Measurements from ENCODE around the gene VDAC2. TPM values are rescaled to one million over a fixed set of nuclear protein-coding genes. Genes with fewer than 3 reads are reported as not detected.
"Not testable (repeated sequence)": the region's sequence is repeated elsewhere in the genome, so short reads cannot be mapped to it uniquely, and the experiment has no call there.

Gene VDAC2
- total RNA-seq, 1 donor from 2014 or later, result 161 TPM

DNA sequence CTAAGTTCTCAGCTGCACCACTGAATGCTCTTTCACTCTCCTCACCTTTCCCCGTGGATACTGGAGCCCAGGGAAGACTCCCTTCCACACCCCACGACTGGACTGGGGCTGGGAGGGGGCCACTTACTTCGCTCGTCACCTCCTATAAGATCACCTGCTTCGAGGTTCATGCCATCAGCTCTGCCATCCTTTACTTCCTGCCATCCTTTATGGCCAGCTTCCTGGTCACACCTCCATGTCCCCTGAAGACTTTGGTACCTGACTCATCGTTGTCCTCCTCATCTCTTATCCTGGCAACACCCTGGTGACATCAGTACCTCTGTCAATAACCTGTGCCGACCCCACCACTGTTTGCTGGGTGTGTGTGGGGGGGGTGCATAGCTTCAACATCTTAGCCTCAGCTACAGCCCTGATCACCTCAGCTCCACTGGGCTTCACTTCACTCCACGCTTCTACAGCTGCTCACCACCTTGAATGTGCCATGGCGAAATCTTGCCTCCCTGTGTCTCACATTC, 8.7 kb upstream of the VDAC2 start:
- no peak overlapping the region for H3K27ac Mint-ChIP-seq (ENCODE audit: unreplicated experiment)
- H3K4me3 Mint-ChIP-seq (ENCODE audit: unreplicated experiment), result no peak overlapping the region
- TF ChIP-seq, protein P1, sequence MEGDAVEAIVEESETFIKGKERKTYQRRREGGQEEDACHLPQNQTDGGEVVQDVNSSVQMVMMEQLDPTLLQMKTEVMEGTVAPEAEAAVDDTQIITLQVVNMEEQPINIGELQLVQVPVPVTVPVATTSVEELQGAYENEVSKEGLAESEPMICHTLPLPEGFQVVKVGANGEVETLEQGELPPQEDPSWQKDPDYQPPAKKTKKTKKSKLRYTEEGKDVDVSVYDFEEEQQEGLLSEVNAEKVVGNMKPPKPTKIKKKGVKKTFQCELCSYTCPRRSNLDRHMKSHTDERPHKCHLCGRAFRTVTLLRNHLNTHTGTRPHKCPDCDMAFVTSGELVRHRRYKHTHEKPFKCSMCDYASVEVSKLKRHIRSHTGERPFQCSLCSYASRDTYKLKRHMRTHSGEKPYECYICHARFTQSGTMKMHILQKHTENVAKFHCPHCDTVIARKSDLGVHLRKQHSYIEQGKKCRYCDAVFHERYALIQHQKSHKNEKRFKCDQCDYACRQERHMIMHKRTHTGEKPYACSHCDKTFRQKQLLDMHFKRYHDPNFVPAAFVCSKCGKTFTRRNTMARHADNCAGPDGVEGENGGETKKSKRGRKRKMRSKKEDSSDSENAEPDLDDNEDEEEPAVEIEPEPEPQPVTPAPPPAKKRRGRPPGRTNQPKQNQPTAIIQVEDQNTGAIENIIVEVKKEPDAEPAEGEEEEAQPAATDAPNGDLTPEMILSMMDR (IDR thresholded peaks at IDR 0.05), result no peak
- H3K4me1 Mint-ChIP-seq (ENCODE audit: low read depth), result peaks cover 17% of the 10 kb centered on the region
- H3K36me3 Mint-ChIP-seq (ENCODE audit: low read depth), result peaks cover 3% of the 10 kb centered on the region
- H3K9me3 Mint-ChIP-seq (ENCODE audit: low read depth), result no peaks in the 10 kb centered on the region
- DNase-seq (ENCODE audit: low spot score), result no peak
- H3K27me3 Mint-ChIP-seq (ENCODE audit: low read depth), result no peaks in the 10 kb centered on the region

DNA sequence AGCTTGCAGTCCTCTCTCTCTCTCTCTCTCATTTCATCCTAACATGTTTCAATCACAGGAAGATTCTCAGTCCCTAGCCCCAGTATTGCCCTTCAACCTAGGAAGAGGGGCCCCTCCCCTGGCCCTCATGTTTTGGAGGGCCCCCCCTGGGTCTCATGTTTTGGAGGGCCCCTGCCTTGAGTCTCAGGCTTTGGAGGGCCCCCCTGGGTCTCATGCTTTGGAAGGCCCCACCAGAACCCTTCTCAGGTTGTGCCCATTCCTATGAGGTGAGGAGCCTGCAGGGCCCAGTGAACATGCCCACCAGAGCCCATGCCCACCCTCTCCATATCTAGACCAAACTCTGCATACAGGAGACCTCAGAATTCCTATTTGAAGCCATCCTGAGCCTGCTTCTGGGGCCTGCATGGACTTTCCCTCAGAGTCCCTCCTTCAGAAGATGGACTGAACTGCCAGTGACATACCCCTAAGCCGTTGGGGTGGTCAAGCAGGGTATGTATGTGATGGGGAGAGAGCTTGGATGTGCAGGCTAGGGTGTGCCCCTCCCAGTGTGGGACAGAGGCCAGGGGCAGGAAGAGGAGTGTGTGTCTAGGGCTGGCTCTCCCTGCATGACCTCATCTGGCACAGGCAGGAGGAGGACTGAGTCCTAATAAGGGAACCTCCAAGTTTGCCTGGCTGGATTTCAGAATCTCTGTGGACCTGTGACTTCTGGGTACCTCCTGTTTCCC, 8.1 kb upstream of the VDAC2 start:
- Mint-ChIP-seq H3K27me3 (ENCODE audit: low read depth) (no peaks in the 10 kb centered on the region), H3K4me1 (ENCODE audit: low read depth) (peaks cover 17% of the 10 kb centered on the region), H3K36me3 (ENCODE audit: low read depth) (no peaks in the 10 kb centered on the region), H3K9me3 (ENCODE audit: low read depth) (no peaks in the 10 kb centered on the region), H3K27ac (ENCODE audit: unreplicated experiment) (peak overlapping the region; percentile 83), H3K4me3 (ENCODE audit: unreplicated experiment) (no peak overlapping the region)
- TF ChIP-seq, protein P1 (IDR thresholded peaks at IDR 0.05), result no peak
- no peak for DNase-seq (ENCODE audit: low spot score)

DNA sequence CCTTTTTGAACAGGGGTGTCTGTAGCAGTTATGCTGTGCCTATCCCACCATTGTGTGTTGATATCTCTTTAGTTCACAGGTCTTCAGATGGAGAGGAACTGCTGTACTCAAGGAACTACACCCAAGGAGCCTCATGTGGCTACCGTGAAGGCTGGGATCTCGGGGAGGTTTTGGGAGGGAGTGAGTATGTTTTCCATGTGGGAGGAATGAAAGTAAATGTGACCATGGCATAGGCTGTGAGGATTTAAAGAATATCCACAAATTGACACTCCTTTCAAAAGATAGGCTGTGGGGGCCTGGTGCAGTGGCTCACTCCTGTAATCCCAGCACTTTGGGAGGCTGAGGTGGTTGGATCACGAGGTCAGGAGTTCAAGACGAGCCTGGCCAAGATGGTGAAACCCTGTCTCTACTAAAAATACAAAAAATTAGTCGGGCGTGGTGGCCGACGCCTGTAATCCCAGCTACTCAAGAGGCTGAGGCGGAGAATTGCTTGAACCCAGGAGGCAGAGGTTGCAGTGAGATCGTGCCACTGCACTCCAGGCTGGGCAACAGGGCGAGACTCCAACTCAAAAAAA, 7.5 kb upstream of the VDAC2 start:
- H3K27me3 Mint-ChIP-seq (ENCODE audit: low read depth); H3K9me3 Mint-ChIP-seq (ENCODE audit: low read depth); DNase-seq (ENCODE audit: low spot score); H3K4me3 Mint-ChIP-seq (ENCODE audit: unreplicated experiment); H3K36me3 Mint-ChIP-seq (ENCODE audit: low read depth): not testable (repeated sequence)
- peaks cover 19% of the 10 kb centered on the region for H3K4me1 Mint-ChIP-seq (ENCODE audit: low read depth)
- peak overlapping the region; percentile 83 for H3K27ac Mint-ChIP-seq (ENCODE audit: unreplicated experiment)

DNA sequence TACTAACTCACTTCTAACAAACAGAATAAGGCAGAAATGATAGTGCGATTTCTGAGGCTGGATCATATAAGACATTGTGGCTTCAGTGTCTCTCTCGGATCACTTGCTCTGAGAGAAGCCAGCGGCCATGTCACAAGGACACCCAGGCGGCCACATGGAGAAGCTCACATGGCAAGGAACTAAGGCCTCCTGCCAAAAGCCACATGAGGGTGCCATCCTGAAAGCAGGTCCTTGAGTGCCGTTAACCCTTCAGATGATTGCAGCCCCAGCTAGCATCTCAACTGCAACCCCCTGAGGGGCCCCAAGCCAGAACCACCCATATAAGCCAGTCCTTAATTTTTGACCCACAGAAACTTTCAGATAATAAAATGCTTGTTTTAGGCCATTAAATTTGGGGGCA, 6.9 kb upstream of the VDAC2 start:
- H3K27ac Mint-ChIP-seq (ENCODE audit: unreplicated experiment), result no peak overlapping the region
- H3K4me1 Mint-ChIP-seq (ENCODE audit: low read depth), result peaks cover 24% of the 10 kb centered on the region
- no peak overlapping the region for H3K4me3 Mint-ChIP-seq (ENCODE audit: unreplicated experiment)
- no peak for DNase-seq (ENCODE audit: low spot score)
- TF ChIP-seq, protein P1 (IDR thresholded peaks at IDR 0.05), result no peak
- H3K36me3 Mint-ChIP-seq (ENCODE audit: low read depth), result no peaks in the 10 kb centered on the region
- H3K27me3 Mint-ChIP-seq (ENCODE audit: low read depth), result no peaks in the 10 kb centered on the region
- H3K9me3 Mint-ChIP-seq (ENCODE audit: low read depth), result no peaks in the 10 kb centered on the region

DNA sequence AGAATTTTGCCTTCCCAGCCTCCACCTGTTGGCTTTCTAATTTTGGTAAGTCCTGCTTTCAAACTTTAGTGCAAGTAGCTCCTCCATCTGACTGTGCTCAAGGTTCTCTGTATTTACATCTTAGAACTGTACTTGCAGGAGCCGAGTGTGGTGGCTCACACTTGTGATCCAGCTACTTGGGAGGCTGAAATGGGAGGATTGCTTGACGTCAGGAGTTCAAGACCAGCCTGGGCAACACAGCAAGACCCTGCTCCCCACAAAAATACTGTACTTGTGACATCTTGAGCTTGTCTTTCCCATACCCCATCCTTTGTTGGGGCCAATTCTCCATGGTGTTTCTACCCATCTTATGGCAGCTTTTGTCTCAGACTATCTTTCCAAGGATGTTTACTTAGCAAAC, 4.7 kb upstream of the VDAC2 start:
- no peak for DNase-seq (ENCODE audit: low spot score)
- TF ChIP-seq, protein P1 (IDR thresholded peaks at IDR 0.05), result no peak
- Mint-ChIP-seq H3K4me1 (ENCODE audit: low read depth) (peaks cover 29% of the 10 kb centered on the region), H3K4me3 (ENCODE audit: unreplicated experiment) (no peak overlapping the region), H3K27ac (ENCODE audit: unreplicated experiment) (no peak overlapping the region), H3K36me3 (ENCODE audit: low read depth) (no peaks in the 10 kb centered on the region), H3K27me3 (ENCODE audit: low read depth) (no peaks in the 10 kb centered on the region), H3K9me3 (ENCODE audit: low read depth) (no peaks in the 10 kb centered on the region)

DNA sequence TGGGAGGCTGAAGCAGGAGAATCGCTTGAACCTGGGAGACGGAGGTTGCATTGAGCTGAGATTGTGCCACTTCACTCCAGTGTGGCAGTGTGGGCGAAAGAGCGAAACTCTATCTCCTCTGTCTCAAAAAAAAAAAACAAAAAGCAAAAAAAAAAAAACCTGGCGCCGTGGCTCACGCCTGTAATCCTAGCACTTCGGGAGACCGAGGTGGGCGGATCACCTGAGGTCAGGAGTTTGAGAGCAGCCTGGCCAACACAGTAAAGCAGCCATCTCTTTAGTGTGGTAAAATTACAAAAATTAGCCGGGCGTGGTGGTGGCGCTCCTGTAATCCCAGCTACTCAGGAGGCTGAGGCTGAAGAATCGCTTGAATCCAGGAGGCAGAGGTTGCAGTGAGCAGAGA, 4.0 kb upstream of the VDAC2 start:
- H3K36me3 Mint-ChIP-seq (ENCODE audit: low read depth); H3K4me3 Mint-ChIP-seq (ENCODE audit: unreplicated experiment); DNase-seq (ENCODE audit: low spot score); H3K27me3 Mint-ChIP-seq (ENCODE audit: low read depth); H3K27ac Mint-ChIP-seq (ENCODE audit: unreplicated experiment); H3K9me3 Mint-ChIP-seq (ENCODE audit: low read depth): not testable (repeated sequence)
- H3K4me1 Mint-ChIP-seq (ENCODE audit: low read depth), result peaks cover 33% of the 10 kb centered on the region
